ENCODE results near the gene HECW1. TPM values are rescaled to one million over a fixed set of nuclear protein-coding genes. Genes with fewer than 3 reads are reported as not detected.
A peak's percentile ranks its signal among the peaks of the same experiment; 100 is the strongest.

The HECW1 gene
- total RNA-seq, 1 donor from 2014 or later = 68.7 TPM

GRCh38 chr7:43276547-43276946, 164.1 kb downstream of the HECW1 start:
- peaks cover 49% of the 10 kb centered on the region for H3K4me1 Mint-ChIP-seq (ENCODE audit: low read depth, unreplicated experiment)
- H3K9me3 Mint-ChIP-seq (ENCODE audit: unreplicated experiment) = peaks cover 8% of the 10 kb centered on the region
- peaks cover 1% of the 10 kb centered on the region for H3K27me3 Mint-ChIP-seq (ENCODE audit: unreplicated experiment)
- H3K4me3 Mint-ChIP-seq (ENCODE audit: unreplicated experiment) = no peak overlapping the region
- peaks cover 8% of the 10 kb centered on the region for H3K36me3 Mint-ChIP-seq (ENCODE audit: unreplicated experiment)
- peak overlapping the region; percentile 14 for H3K27ac Mint-ChIP-seq (ENCODE audit: unreplicated experiment)
- no peak for TF ChIP-seq CTCF (IDR thresholded peaks at IDR 0.05; ENCODE audit: partially characterized antibody, unreplicated experiment)
- no peak for DNase-seq

GRCh38 chr7:43278088-43278644, 165.7 kb downstream of the HECW1 start:
- no peak for DNase-seq
- Mint-ChIP-seq H3K27me3 (ENCODE audit: unreplicated experiment) (peaks cover 1% of the 10 kb centered on the region), H3K27ac (ENCODE audit: unreplicated experiment) (peak overlapping the region; percentile 7), H3K36me3 (ENCODE audit: unreplicated experiment) (no peaks in the 10 kb centered on the region), H3K4me3 (ENCODE audit: unreplicated experiment) (no peak overlapping the region), H3K4me1 (ENCODE audit: low read depth, unreplicated experiment) (peaks cover 51% of the 10 kb centered on the region), H3K9me3 (ENCODE audit: unreplicated experiment) (peaks cover 8% of the 10 kb centered on the region)
- TF ChIP-seq CTCF (IDR thresholded peaks at IDR 0.05; ENCODE audit: partially characterized antibody, unreplicated experiment) = no peak

GRCh38 chr7:43281268-43281667, 168.8 kb downstream of the HECW1 start:
- Mint-ChIP-seq H3K4me1 (ENCODE audit: low read depth, unreplicated experiment) (peaks cover 44% of the 10 kb centered on the region), H3K36me3 (ENCODE audit: unreplicated experiment) (peaks cover 4% of the 10 kb centered on the region), H3K27ac (ENCODE audit: unreplicated experiment) (no peak overlapping the region), H3K4me3 (ENCODE audit: unreplicated experiment) (no peak overlapping the region), H3K27me3 (ENCODE audit: unreplicated experiment) (peaks cover 1% of the 10 kb centered on the region), H3K9me3 (ENCODE audit: unreplicated experiment) (peaks cover 6% of the 10 kb centered on the region)
- DNase-seq = no peak
- no peak for TF ChIP-seq CTCF (IDR thresholded peaks at IDR 0.05; ENCODE audit: partially characterized antibody, unreplicated experiment)

- TF ChIP-seq CTCF (IDR thresholded peaks at IDR 0.05; ENCODE audit: partially characterized antibody, unreplicated experiment) = no peak
- H3K4me1 Mint-ChIP-seq (ENCODE audit: low read depth, unreplicated experiment) = peaks cover 27% of the 10 kb centered on the region
- DNase-seq = no peak
- H3K4me3 Mint-ChIP-seq (ENCODE audit: unreplicated experiment) = no peak overlapping the region
- H3K36me3 Mint-ChIP-seq (ENCODE audit: unreplicated experiment) = peaks cover 21% of the 10 kb centered on the region
- peak overlapping the region; percentile 72 for H3K27ac Mint-ChIP-seq (ENCODE audit: unreplicated experiment)
- H3K9me3 Mint-ChIP-seq (ENCODE audit: unreplicated experiment) = peaks cover 5% of the 10 kb centered on the region
- H3K27me3 Mint-ChIP-seq (ENCODE audit: unreplicated experiment) = peaks cover 4% of the 10 kb centered on the region
These were observed 171.3 kb downstream of the HECW1 start for GRCh38 chr7:43283706-43284105.

- TF ChIP-seq CTCF (IDR thresholded peaks at IDR 0.05; ENCODE audit: partially characterized antibody, unreplicated experiment) = no peak
- no peak for DNase-seq
- Mint-ChIP-seq H3K4me3 (ENCODE audit: unreplicated experiment) (no peak overlapping the region), H3K36me3 (ENCODE audit: unreplicated experiment) (peaks cover 30% of the 10 kb centered on the region), H3K4me1 (ENCODE audit: low read depth, unreplicated experiment) (peaks cover 14% of the 10 kb centered on the region), H3K27me3 (ENCODE audit: unreplicated experiment) (peaks cover 10% of the 10 kb centered on the region), H3K9me3 (ENCODE audit: unreplicated experiment) (peaks cover 8% of the 10 kb centered on the region), H3K27ac (ENCODE audit: unreplicated experiment) (no peak overlapping the region)
These were observed 177.4 kb downstream of the HECW1 start for GRCh38 chr7:43289826-43290225.

All from glutamatergic neuron (in vitro differentiated cells).